H1 (cell line): Measurements from ENCODE around the gene MS4A3. TPM values are rescaled to one million over a fixed set of nuclear protein-coding genes. Genes with fewer than 3 reads are reported as not detected.
A peak's percentile ranks its signal among the peaks of the same experiment; 100 is the strongest.

Experiments used
- CTCF ChIA-PET: fragments of 300-600 bp; sonication (Branson Sonifier 250); formaldehyde crosslinking; loops from one replicate; lab custom pipeline; 2021; ENCODE audit not compliant: partially characterized antibody; lab: Charles Lee
- POLR2A ChIA-PET: fragments of 300-600 bp; sonication (Branson Sonifier 250); formaldehyde crosslinking; loops from one replicate; lab custom pipeline; 2021; ENCODE audit warnings: inconsistent platforms; ENCODE audit not compliant: partially characterized antibody; lab: Charles Lee
- DNase-seq, 2 experiments: peaks; one replicate each; pipeline versions ENCODE4 v3.0.0 to v3.0.0-alpha.2; 2010 to 2022; ENCODE audit warnings: low spot score in 2 of 2, low read depth in 1 of 2, mixed read lengths in 1 of 2
- FAIRE-seq: peaks from 2 replicates; lab custom pipeline; 2011; peaks lifted over from hg19 to GRCh38; lab: Jason Lieb, UNC
- H2AFZ ChIP-seq: 2 replicates; pipeline ENCODE4 v1.8.1; 2012; ENCODE audit warnings: low read length, inconsistent platforms
- H2AK5ac ChIP-seq: 2 replicates; pipeline ENCODE4 v1.6.1; 2013; ENCODE audit warnings: low read depth, low read length
- H2BK120ac ChIP-seq: replicated peaks from 2 replicates; pipeline ENCODE3; 2013; ENCODE audit warnings: low read depth, low read length, inconsistent platforms
- H2BK12ac ChIP-seq: 2 replicates; pipeline ENCODE4 v1.6.1; 2013; ENCODE audit warnings: low read depth, low read length
- H2BK15ac ChIP-seq: 2 replicates; pipeline ENCODE4 v1.6.1; 2013; ENCODE audit warnings: low read length
- H2BK20ac ChIP-seq: 2 replicates; pipeline ENCODE4 v1.6.1; 2013; ENCODE audit warnings: low read length
- H2BK5ac ChIP-seq: 2 replicates; pipeline ENCODE4 v1.6.1; 2013; ENCODE audit warnings: low read depth, low read length
- H3K14ac ChIP-seq: 2 replicates; pipeline ENCODE4 v1.6.1; 2013; ENCODE audit warnings: inconsistent platforms; ENCODE audit not compliant: insufficient read length
- H3K18ac ChIP-seq: 2 replicates; pipeline ENCODE4 v1.6.1; 2013; ENCODE audit warnings: low read length; ENCODE audit errors: extremely low read depth
- H3K23ac ChIP-seq: 2 replicates; pipeline ENCODE4 v1.6.1; 2013; ENCODE audit warnings: inconsistent platforms; ENCODE audit not compliant: insufficient read length
- H3K23me2 ChIP-seq: 2 replicates; pipeline ENCODE4 v1.6.1; 2013; ENCODE audit warnings: low read depth, low read length
- H3K27ac ChIP-seq: 2 replicates; pipeline ENCODE4 v1.6.1; 2011; ENCODE audit warnings: low read depth, low read length, inconsistent platforms
- H3K27me3 ChIP-seq, 4 experiments: replicated peaks in 1 of 4; 1 replicate in 1 of 4; 2 replicates in 3 of 4; pipeline versions ENCODE4 v1.6.1 to v1.8.1; 2011 to 2013; ENCODE audit warnings: low read length in 3 of 4, mild to moderate bottlenecking in 3 of 4, inconsistent platforms in 2 of 4, mixed read lengths in 2 of 4, moderate library complexity in 1 of 4; ENCODE audit not compliant: control insufficient read depth in 3 of 4, insufficient read depth in 3 of 4; ENCODE audit errors: extremely low read depth in 1 of 4
- H3K36me3 ChIP-seq, 4 experiments: 2 replicates each; pipeline versions ENCODE4 v1.6.1 to v1.8.1; 2011 to 2013; ENCODE audit warnings: mild to moderate bottlenecking in 4 of 4, low read length in 3 of 4, moderate library complexity in 2 of 4, control low read depth in 1 of 4, inconsistent platforms in 1 of 4; ENCODE audit not compliant: insufficient read depth in 4 of 4, control insufficient read depth in 2 of 4
- H3K4ac ChIP-seq: replicated peaks from 2 replicates; pipeline ENCODE3; 2013; ENCODE audit warnings: low read length, low read depth, mixed read lengths, inconsistent platforms; ENCODE audit not compliant: insufficient read length
- H3K4me1 ChIP-seq, 4 experiments: replicated peaks in 1 of 4; 1 replicate in 1 of 4; 2 replicates in 3 of 4; pipeline versions ENCODE4 v1.6.1 to v1.8.1; 2011 to 2013; ENCODE audit warnings: low read length in 3 of 4, inconsistent platforms in 2 of 4, mixed read lengths in 1 of 4; ENCODE audit not compliant: insufficient read depth in 4 of 4, control insufficient read depth in 3 of 4
- H3K4me2 ChIP-seq, 2 experiments: 2 replicates each; pipeline versions ENCODE4 v1.6.1 to v1.8.1; 2011 to 2013; ENCODE audit warnings: low read depth in 2 of 2, low read length in 2 of 2, control low read depth in 1 of 2, inconsistent platforms in 1 of 2, mild to moderate bottlenecking in 1 of 2; ENCODE audit not compliant: insufficient read depth in 1 of 2
- H3K4me3 ChIP-seq, 4 experiments: fragments of 200-600, 300-600 bp in 1 of 4; sonication (generic), shearing (Covaris generic), sonication (Bioruptor Twin) in 1 of 4; 2 replicates each; pipeline versions ENCODE4 v1.5.1 to v1.8.1; 2011 to 2016; ENCODE audit warnings: low read length in 4 of 4, low read depth in 3 of 4, control low read depth in 2 of 4, inconsistent platforms in 2 of 4, mild to moderate bottlenecking in 2 of 4, mixed read lengths in 1 of 4, moderate library complexity in 1 of 4; ENCODE audit not compliant: insufficient read depth in 2 of 4; ENCODE audit errors: extremely low read depth in 1 of 4
- H3K56ac ChIP-seq: replicated peaks from 2 replicates; pipeline ENCODE3; 2013; ENCODE audit warnings: low read depth, mild to moderate bottlenecking, mixed read lengths, low read length, inconsistent platforms; ENCODE audit not compliant: insufficient read length
- H3K79me1 ChIP-seq: 2 replicates; pipeline ENCODE4 v1.6.1; 2013; ENCODE audit warnings: low read depth, low read length, control low read depth
- H3K79me2 ChIP-seq, 2 experiments: 2 replicates each; pipeline versions ENCODE4 v1.6.1 to v1.8.1; 2012 to 2013; ENCODE audit warnings: low read length in 2 of 2, mild to moderate bottlenecking in 2 of 2, inconsistent platforms in 1 of 2; ENCODE audit not compliant: insufficient read depth in 2 of 2, control insufficient read depth in 1 of 2
- H3K9ac ChIP-seq, 4 experiments: replicated peaks in 1 of 4; 1 replicate in 1 of 4; 2 replicates in 3 of 4; pipeline versions ENCODE4 v1.6.1 to v1.8.1; 2011 to 2013; ENCODE audit warnings: low read depth in 3 of 4, low read length in 3 of 4, control low read depth in 2 of 4, mild to moderate bottlenecking in 2 of 4, moderate library complexity in 2 of 4, inconsistent platforms in 1 of 4; ENCODE audit errors: extremely low read depth in 1 of 4
- H3K9me3 ChIP-seq, 2 experiments: 2 replicates each; pipeline versions ENCODE4 v1.6.1 to v1.8.1; 2012 to 2013; ENCODE audit warnings: mild to moderate bottlenecking in 2 of 2, moderate library complexity in 2 of 2, control low read depth in 1 of 2, inconsistent platforms in 1 of 2, low read depth in 1 of 2, low read length in 1 of 2, mixed read lengths in 1 of 2; ENCODE audit not compliant: insufficient read depth in 2 of 2
- H4K20me1 ChIP-seq, 2 experiments: replicated peaks in 1 of 2; 2 replicates each; pipeline versions ENCODE3 to v1.8.1; 2011 to 2013; ENCODE audit warnings: inconsistent platforms in 2 of 2, low read length in 2 of 2, mild to moderate bottlenecking in 1 of 2; ENCODE audit not compliant: insufficient read depth in 2 of 2, control insufficient read depth in 1 of 2
- H4K5ac ChIP-seq: 2 replicates; pipeline ENCODE4 v1.6.1; 2013; ENCODE audit warnings: low read length, low read depth, mixed read lengths, inconsistent platforms; ENCODE audit not compliant: insufficient read length
- H4K8ac ChIP-seq: 2 replicates; pipeline ENCODE4 v1.8.0; 2013; ENCODE audit warnings: mild to moderate bottlenecking, moderate library complexity, low read length, inconsistent platforms; ENCODE audit not compliant: insufficient read depth; ENCODE audit errors: extremely low read depth
- H4K91ac ChIP-seq: replicated peaks from 2 replicates; pipeline ENCODE3; 2013; ENCODE audit warnings: low read length, mixed read lengths, inconsistent platforms; ENCODE audit not compliant: insufficient read length
- CTCF ChIP-seq, 3 experiments: IDR thresholded peaks; 1 replicate in 2 of 3; 2 replicates in 1 of 3; pipeline versions ENCODE4 v1.5.1 to v1.6.1; 2011; ENCODE audit warnings: low read length in 3 of 3, mild to moderate bottlenecking in 3 of 3, inconsistent platforms in 2 of 3, low read depth in 1 of 3, moderate library complexity in 1 of 3; ENCODE audit not compliant: insufficient read depth in 1 of 3; ENCODE audit errors: control extremely low read depth in 1 of 3
- GTF2F1 ChIP-seq: IDR thresholded peaks from 2 replicates; pipeline ENCODE4 v1.6.1; 2012; ENCODE audit warnings: low read depth, low read length, improper control_type of control experiment, borderline replicate concordance
- RAD21 ChIP-seq, 2 experiments: IDR thresholded peaks in 1 of 2; conservative IDR thresholded peaks in 1 of 2; 2 replicates each; pipeline ENCODE4 v1.6.1; 2011; ENCODE audit warnings: low read depth in 2 of 2, low read length in 2 of 2, improper control_type of control experiment in 1 of 2, inconsistent platforms in 1 of 2, mild to moderate bottlenecking in 1 of 2, moderate library complexity in 1 of 2
- WGBS, 2 experiments: shearing (Covaris generic) in 1 of 2; methylation state at CpG; one replicate each; pipeline versions ENCODE4 v1.1.6 to v1.1.7; 2013 to 2015; ENCODE audit warnings: low lambda C conversion rate in 2 of 2, mixed read lengths in 2 of 2, inconsistent platforms in 1 of 2, low coverage in 1 of 2, missing lambda C conversion rate in 1 of 2; ENCODE audit not compliant: insufficient replicate concordance in 2 of 2, insufficient coverage in 1 of 2, insufficient read length in 1 of 2; ENCODE audit errors: extremely low coverage in 1 of 2, missing lambda C conversion rate in 1 of 2; 5-methylcytosine and 5-hydroxymethylcytosine counted together
- polyA plus RNA-seq, 7 experiments: library from polyadenylated mRNA; depleted of rRNA in 3 of 7; stranded (reverse) in 5 of 7; unstranded in 2 of 7; fragments of >200 nt in 5 of 7; fragments of 200-250 nt in 2 of 7; gene quantifications; 1 replicate in 5 of 7; 2 replicates in 1 of 7; 4 replicates in 1 of 7; pipeline versions ENCODE4 v1.2.1 to v1.2.3, GENCODE V29; 2011 to 2013; ENCODE audit warnings: missing spikeins in 2 of 7, mixed read lengths in 2 of 7
- total RNA-seq: library from RNA; stranded (reverse); fragmentation: NEBNext Ultra II Directional; extraction: Animal tissue kit (Norgen Biotek cat#: 25700); gene quantifications from 2 replicates; pipeline ENCODE4 v1.2.1, GENCODE V29; 2021

Gene MS4A3
- total and polyA plus RNA-seq, 2 of the 8 experiments (the other 6 are each of a cell fraction or from before 2014, with no cell fraction given): not detected

GRCh38 chr11:60118338-60118737 lies 61.9 kb downstream of the MS4A3 start:
- Histone ChIP-seq H4K91ac (no peak overlapping the region), H3K4ac (no peak overlapping the region), H3K79me2 (no peaks in the 10 kb centered on the region), H3K56ac (no peak overlapping the region), H3K79me1 (no peaks in the 10 kb centered on the region), H3K9ac (no peak overlapping the region), H3K27me3 (no peaks in the 10 kb centered on the region), H3K23ac (no peak overlapping the region), H3K14ac (no peak overlapping the region), H3K23me2 (no peaks in the 10 kb centered on the region), H4K5ac (no peak overlapping the region), H2BK15ac (no peak overlapping the region), H3K4me2 (no peak overlapping the region), H4K8ac (no peak overlapping the region), H2AK5ac (no peak overlapping the region), H3K27ac (no peak overlapping the region), H2BK5ac (no peak overlapping the region), H3K4me3 (no peak overlapping the region), H3K18ac (no peak overlapping the region), H2BK12ac (no peak overlapping the region), H2BK20ac (no peak overlapping the region), H3K9me3 (no peaks in the 10 kb centered on the region), H3K4me1 (peaks cover 0 to 8% (median 3%) of the 10 kb centered on the region in 4 experiments; a peak in 3 of 7 replicates), H3K36me3 (no peaks in the 10 kb centered on the region), H2AFZ (no peak overlapping the region), H2BK120ac (no peak overlapping the region), H4K20me1 (no peaks in the 10 kb centered on the region)
- 62% methylated on average over 2 of the region's 2 CpGs; no CpG with 5 or more reads in 1 of the 2 experiments for WGBS, 2 experiments
- ChIA-PET POLR2A (no interaction called here), CTCF (interaction anchor here (0.7 to 0.8 kb wide), 3 partner anchors 9 to 14 kb away, joined by 3 to 4 read pairs (median 3); no protein-coding TSS in a partner anchor)
- DNase-seq (no peak), FAIRE-seq (no peak)
- TF ChIP-seq GTF2F1 (no peak), RAD21 (IDR thresholded peaks at IDR 0.05 in 1 of 2, conservative IDR thresholded peaks at IDR 0.05 in 1 of 2; ENCODE audit: low read depth in 2 of 2, low read length in 2 of 2) (peak; percentile 23 to 32; a peak in 3 of 4 replicates), CTCF (IDR thresholded peaks at IDR 0.05; ENCODE audit: control extremely low read depth in 1 of 3, insufficient read depth in 1 of 3, low read depth in 1 of 3, low read length in 3 of 3) (no peak)
